Keratinocyte (primary cell): Measurements from ENCODE around the gene IL1B. TPM values are rescaled to one million over a fixed set of nuclear protein-coding genes. Genes with fewer than 3 reads are reported as not detected.

Experiments used
- DNase-seq: peaks from one replicate; pipeline ENCODE4 v3.0.0-alpha.2; 2011; ENCODE audit warnings: low read depth, missing footprints, low spot score
- FAIRE-seq: peaks from 2 replicates; lab custom pipeline; 2011; peaks lifted over from hg19 to GRCh38; lab: Jason Lieb, UNC
- H2AFZ ChIP-seq: 2 replicates; pipeline ENCODE4 v1.6.0; 2012; ENCODE audit warnings: low read length, control low read depth, inconsistent platforms; ENCODE audit not compliant: control insufficient read depth
- H3K27ac ChIP-seq: 2 replicates; pipeline ENCODE4 v1.5.1; 2011; ENCODE audit warnings: low read length; ENCODE audit not compliant: control insufficient read depth, insufficient read depth
- H3K27me3 ChIP-seq: 3 replicates; pipeline ENCODE4 v1.6.0; 2011; ENCODE audit warnings: low read length; ENCODE audit not compliant: control insufficient read depth, insufficient read depth; ENCODE audit errors: extremely low read depth
- H3K36me3 ChIP-seq, 2 experiments: 2 replicates in 1 of 2; 3 replicates in 1 of 2; pipeline ENCODE4 v1.5.1; 2011; ENCODE audit warnings: low read length in 2 of 2, mild to moderate bottlenecking in 1 of 2; ENCODE audit not compliant: control insufficient read depth in 2 of 2, insufficient read depth in 2 of 2; ENCODE audit errors: extremely low read depth in 1 of 2
- H3K4me1 ChIP-seq: 3 replicates; pipeline ENCODE4 v1.5.1; 2011; ENCODE audit warnings: low read length; ENCODE audit not compliant: control insufficient read depth, insufficient read depth; ENCODE audit errors: extremely low read depth
- H3K4me2 ChIP-seq: 3 replicates; pipeline ENCODE4 v1.6.0; 2011; ENCODE audit warnings: low read depth, low read length; ENCODE audit not compliant: control insufficient read depth, insufficient read depth; ENCODE audit errors: extremely low read depth
- H3K4me3 ChIP-seq, 3 experiments: fragments of 200-600 bp in 1 of 3; sonication (generic) in 1 of 3; 2 replicates in 2 of 3; 3 replicates in 1 of 3; pipeline ENCODE4 v1.5.1; 2011 to 2016; ENCODE audit warnings: low read length in 3 of 3, mild to moderate bottlenecking in 3 of 3, control low read depth in 2 of 3, inconsistent platforms in 1 of 3, low read depth in 1 of 3, mixed read lengths in 1 of 3, mixed run types in 1 of 3, moderate library complexity in 1 of 3; ENCODE audit not compliant: control insufficient read depth in 2 of 3, insufficient read depth in 2 of 3; ENCODE audit errors: extremely low read depth in 1 of 3
- H3K79me2 ChIP-seq: 2 replicates; pipeline ENCODE4 v1.6.0; 2012; ENCODE audit warnings: low read length; ENCODE audit not compliant: control insufficient read depth, insufficient read depth
- H3K9ac ChIP-seq: 3 replicates; pipeline ENCODE4 v1.6.0; 2011; ENCODE audit warnings: low read length; ENCODE audit not compliant: control insufficient read depth, insufficient read depth; ENCODE audit errors: extremely low read depth
- H3K9me1 ChIP-seq: 3 replicates; pipeline ENCODE4 v1.6.0; 2011; ENCODE audit warnings: low read length; ENCODE audit not compliant: control insufficient read depth, insufficient read depth; ENCODE audit errors: extremely low read depth
- H3K9me3 ChIP-seq: 2 replicates; pipeline ENCODE4 v1.5.1; 2012; ENCODE audit warnings: low read depth, low read length; ENCODE audit not compliant: control insufficient read depth
- H4K20me1 ChIP-seq: 3 replicates; pipeline ENCODE4 v1.6.0; 2011; ENCODE audit warnings: low read length; ENCODE audit not compliant: control insufficient read depth, insufficient read depth; ENCODE audit errors: extremely low read depth
- CTCF ChIP-seq, 3 experiments: IDR thresholded peaks in 1 of 3; conservative IDR thresholded peaks in 1 of 3; optimal IDR thresholded peaks in 1 of 3; 2 replicates in 2 of 3; 3 replicates in 1 of 3; pipeline versions ENCODE3 to v1.5.1; 2011; ENCODE audit warnings: low read length in 3 of 3, mild to moderate bottlenecking in 3 of 3, moderate library complexity in 2 of 3, control low read depth in 1 of 3, inconsistent platforms in 1 of 3; ENCODE audit not compliant: insufficient read depth in 2 of 3; ENCODE audit errors: extremely low read depth in 1 of 3
- EZH2 ChIP-seq: IDR thresholded peaks from one replicate; pipeline ENCODE4 v1.6.1; 2012; ENCODE audit warnings: inconsistent platforms, mild to moderate bottlenecking, low read length, moderate library complexity
- dilution Hi-C: fragments of 300-500 bp; cut with MboI; formaldehyde crosslinking; loops from one replicate; pipeline ENCODE4 v1.7.0; 2020; ENCODE audit warnings: low sequenced_read_pairs; ENCODE audit not compliant: extremely low pct_ligation_motif_present
- polyA plus RNA-seq, 5 experiments: library from polyadenylated mRNA; depleted of rRNA in 3 of 5; stranded (reverse) in 3 of 5; stranded (forward) in 1 of 5; unstranded in 1 of 5; fragments of >200 nt; gene quantifications; 1 replicate in 1 of 5; 2 replicates in 3 of 5; 3 replicates in 1 of 5; pipeline versions ENCODE4 v1.2.1 to v1.2.3, GENCODE V29; 2011 to 2012; ENCODE audit warnings: missing spikeins in 2 of 5, low read depth in 1 of 5, low replicate concordance in 1 of 5

Gene IL1B
- polyA plus RNA-seq, 1 donor (not counting 4 experiments of a cell fraction or from before 2014, with no cell fraction given) = 232 TPM

DNA sequence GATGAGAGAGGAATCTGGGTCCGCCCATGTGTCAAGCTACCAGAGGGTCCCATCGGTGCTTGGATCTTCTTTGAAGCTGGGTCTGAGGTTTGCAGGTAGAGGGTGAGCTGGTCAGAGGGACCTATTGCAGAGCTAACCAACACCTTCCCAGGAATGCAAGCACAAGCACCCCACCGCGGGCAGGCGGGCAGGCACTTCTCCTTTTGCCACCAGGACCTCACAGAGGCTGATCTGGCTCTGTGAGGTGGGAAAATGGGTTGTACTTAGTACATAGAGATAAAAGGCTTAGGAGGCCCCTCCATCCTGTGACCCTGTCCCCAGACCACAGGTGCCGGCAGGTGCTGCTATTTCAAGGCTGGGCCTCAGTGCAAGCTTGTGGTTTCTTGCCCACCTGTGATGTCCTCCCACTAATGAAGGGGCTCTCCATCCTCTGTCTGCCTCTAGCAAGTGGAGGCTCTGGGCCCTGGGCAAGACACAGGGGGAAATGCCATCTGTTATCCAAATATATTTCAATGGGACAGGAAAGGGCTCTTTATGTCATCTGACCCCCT lies 43.0 kb upstream of the IL1B start:
- H2AFZ ChIP-seq = no peak overlapping the region
- dilution Hi-C loops = no loop called here
- H3K4me2 ChIP-seq = peak overlapping the region; percentile 1
- H3K9ac ChIP-seq = peak overlapping the region; percentile 70
- no peaks in the 10 kb centered on the region for H3K36me3 ChIP-seq
- no peak for FAIRE-seq
- H3K4me3 ChIP-seq = no peak overlapping the region
- no peak for TF ChIP-seq CTCF (optimal IDR thresholded peaks at IDR 0.05 in 1 of 3, IDR thresholded peaks at IDR 0.05 in 1 of 3, conservative IDR thresholded peaks at IDR 0.05 in 1 of 3; ENCODE audit: extremely low read depth in 1 of 3, insufficient read depth in 2 of 3, low read length in 3 of 3)
- no peak for TF ChIP-seq EZH2
- H3K27ac ChIP-seq = peak overlapping the region; percentile 97
- no peaks in the 10 kb centered on the region for H3K27me3 ChIP-seq
- H3K9me1 ChIP-seq = no peaks in the 10 kb centered on the region
- no peak for DNase-seq
- H3K79me2 ChIP-seq = no peaks in the 10 kb centered on the region
- H3K4me1 ChIP-seq = peaks cover 71% of the 10 kb centered on the region
- H3K9me3 ChIP-seq = no peaks in the 10 kb centered on the region
- no peaks in the 10 kb centered on the region for H4K20me1 ChIP-seq

GRCh38 chr2:112877423-112877822 lies 40.8 kb upstream of the IL1B start:
- H3K9me3 ChIP-seq = no peaks in the 10 kb centered on the region
- peak overlapping the region; percentile 25 for H3K4me2 ChIP-seq
- H3K4me1 ChIP-seq = peaks cover 70% of the 10 kb centered on the region
- H2AFZ ChIP-seq = no peak overlapping the region
- peak overlapping the region; percentile 62 for H3K9ac ChIP-seq
- peak overlapping the region; percentile 97 for H3K27ac ChIP-seq
- DNase-seq (peak; percentile 99), FAIRE-seq (peak; percentile 95)
- H3K79me2 ChIP-seq = no peaks in the 10 kb centered on the region
- peak overlapping the region in 1 of 3 experiments; percentile 1 for H3K4me3 ChIP-seq
- H3K36me3 ChIP-seq = no peaks in the 10 kb centered on the region
- dilution Hi-C loops = no loop called here
- no peak for TF ChIP-seq CTCF (optimal IDR thresholded peaks at IDR 0.05 in 1 of 3, IDR thresholded peaks at IDR 0.05 in 1 of 3, conservative IDR thresholded peaks at IDR 0.05 in 1 of 3; ENCODE audit: extremely low read depth in 1 of 3, insufficient read depth in 2 of 3, low read length in 3 of 3)
- TF ChIP-seq EZH2 = no peak
- no peaks in the 10 kb centered on the region for H3K27me3 ChIP-seq
- no peaks in the 10 kb centered on the region for H4K20me1 ChIP-seq
- no peaks in the 10 kb centered on the region for H3K9me1 ChIP-seq
